Fibroblast of the aortic adventitia (primary cell): ENCODE data around the gene KRT23. TPM values are rescaled to one million over a fixed set of nuclear protein-coding genes. Genes with fewer than 3 reads are reported as not detected.
"Not testable (repeated sequence)": the region's sequence is repeated elsewhere in the genome, so short reads cannot be mapped to it uniquely, and the experiment has no call there.

Source experiments
- DNase-seq: peaks from one replicate; pipeline ENCODE4 v3.0.0-alpha.2; 2010; ENCODE audit warnings: low read depth
- H3K4me3 ChIP-seq: 2 replicates; pipeline ENCODE4 v1.5.1; 2011; ENCODE audit warnings: low read depth, mild to moderate bottlenecking, control low read depth, low read length, moderate library complexity
- CTCF ChIP-seq: IDR thresholded peaks from 2 replicates; pipeline ENCODE4 v1.5.1; 2011; ENCODE audit warnings: mild to moderate bottlenecking, low read length, control low read depth, inconsistent platforms; ENCODE audit not compliant: insufficient read depth
- total RNA-seq: library from RNA; depleted of rRNA; stranded (reverse); fragments of >200 nt; gene quantifications from 2 replicates; pipeline ENCODE4 v1.2.3, GENCODE V29; 2012; ENCODE audit warnings: low replicate concordance

Gene KRT23
- total RNA-seq, 1 donor = not detected

DNA sequence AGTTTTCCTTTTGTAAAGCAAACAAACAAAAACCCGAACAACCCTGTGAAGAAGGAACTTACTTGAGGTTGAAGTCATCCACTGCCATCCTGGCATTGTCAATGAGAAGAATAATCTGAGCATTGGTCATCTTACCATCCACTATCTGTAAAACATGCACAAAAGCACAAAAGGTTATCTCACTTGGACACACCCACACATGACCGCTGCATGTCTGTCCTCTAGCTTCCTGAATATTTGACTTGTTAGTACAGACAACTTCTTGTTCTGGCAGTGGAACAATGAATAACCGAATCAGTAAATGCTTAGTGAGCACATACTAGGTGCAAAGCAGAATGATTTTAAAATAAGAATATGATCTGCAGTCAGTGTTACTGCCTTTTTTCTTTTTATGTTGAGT lies 6.1 kb downstream of the KRT23 start:
- no peak for TF ChIP-seq CTCF
- no peak overlapping the region for H3K4me3 ChIP-seq
- no peak for DNase-seq

DNA sequence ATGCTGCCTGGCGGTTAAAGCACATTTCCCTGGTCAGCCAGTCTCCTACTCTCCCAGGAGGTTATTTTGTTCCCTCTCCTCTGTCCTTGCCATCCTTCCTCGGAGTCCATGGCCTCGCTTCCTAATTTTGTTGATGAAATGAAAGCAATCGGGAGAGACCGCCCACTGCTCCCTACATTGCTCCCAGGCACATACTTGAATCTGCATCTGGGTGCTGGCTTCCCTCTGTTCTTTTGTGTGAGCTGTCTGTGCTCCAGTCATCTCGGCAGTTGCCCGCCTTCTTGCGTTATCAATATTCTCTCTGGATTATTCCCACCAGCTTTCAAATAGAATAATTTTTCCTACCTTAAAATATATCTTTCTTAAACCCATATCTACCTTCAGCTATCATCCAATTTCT lies 11.1 kb downstream of the KRT23 start:
- no peak for DNase-seq
- TF ChIP-seq CTCF = no peak
- no peak overlapping the region for H3K4me3 ChIP-seq

GRCh38 chr17:40922239-40922638 lies 15.2 kb downstream of the KRT23 start:
- no peak for TF ChIP-seq CTCF
- DNase-seq = peak; percentile 83
- no peak overlapping the region for H3K4me3 ChIP-seq

- DNase-seq = no peak
- no peak for TF ChIP-seq CTCF
Measured at GRCh38 chr17:40921026-40921425, 16.4 kb downstream of the KRT23 start.

GRCh38 chr17:40917116-40917515 lies 20.3 kb downstream of the KRT23 start:
- DNase-seq = not testable (repeated sequence)

More at GRCh38 chr17:40921026-40921425, 16.4 kb downstream of the KRT23 start:
- no peak overlapping the region for H3K4me3 ChIP-seq

GRCh38 chr17:40916366-40916765 lies 21.1 kb downstream of the KRT23 start:
- no peak for TF ChIP-seq CTCF
- H3K4me3 ChIP-seq = no peak overlapping the region
- DNase-seq = no peak

More at GRCh38 chr17:40917116-40917515, 20.3 kb downstream of the KRT23 start:
- not testable (repeated sequence) for H3K4me3 ChIP-seq

- no peak for TF ChIP-seq CTCF
- DNase-seq = peak; percentile 50
- H3K4me3 ChIP-seq = no peak overlapping the region
Measured at GRCh38 chr17:40915721-40916256, 21.7 kb downstream of the KRT23 start.
